Measurements from ENCODE around the gene C16orf96. TPM values are rescaled to one million over a fixed set of nuclear protein-coding genes. Genes with fewer than 3 reads are reported as not detected.

The C16orf96 gene
- total and polyA plus RNA-seq, 2 of the 13 experiments (the other 11 are each of a cell fraction or from before 2014, with no cell fraction given): 0.03 TPM; not detected in 1

GRCh38 chr16:4613636-4614570, 57.8 kb downstream of the C16orf96 start (continued):
- 0 out of 2 replicates have a peak, but pooled peaks have one; percentile 44 for TF ChIP-seq BATF2 (CRISPR knock-in tag; IDR thresholded peaks at IDR 0.05)
- TF ChIP-seq ETV5 (CRISPR knock-in tag; IDR thresholded peaks at IDR 0.05; ENCODE audit: borderline replicate concordance): peak; percentile 14; the same call in 1 of the 2 replicates
- no peak for TF ChIP-seq NR1H2 (CRISPR knock-in tag; IDR thresholded peaks at IDR 0.05; ENCODE audit: borderline replicate concordance, low read depth)
- peak; percentile 87 for TF ChIP-seq ZNF446 (CRISPR knock-in tag; IDR thresholded peaks at IDR 0.05)
- TF ChIP-seq ZNF777 (CRISPR knock-in tag; IDR thresholded peaks at IDR 0.05): 0 out of 2 replicates have a peak, but pooled peaks have one; percentile 6
- TF ChIP-seq MIER3 (CRISPR knock-in tag; IDR thresholded peaks at IDR 0.05; ENCODE audit: borderline replicate concordance): no peak
- TF ChIP-seq YEATS4 (CRISPR knock-in tag; IDR thresholded peaks at IDR 0.05; ENCODE audit: borderline replicate concordance): 0 out of 2 replicates have a peak, but pooled peaks have one; percentile 16
- no peak for TF ChIP-seq ZNF414 (CRISPR knock-in tag; IDR thresholded peaks at IDR 0.05)
- peak; percentile 67; the same call in 1 of the 2 replicates for TF ChIP-seq ZNF563 (CRISPR knock-in tag; IDR thresholded peaks at IDR 0.05)
- TF ChIP-seq ZMYM2 (CRISPR knock-in tag; IDR thresholded peaks at IDR 0.05): no peak
- 0 out of 2 replicates have a peak, but pooled peaks have one; percentile 23 for TF ChIP-seq MTF2 (CRISPR knock-in tag; IDR thresholded peaks at IDR 0.05; ENCODE audit: borderline replicate concordance)
- TF ChIP-seq TEAD3 (CRISPR knock-in tag; optimal IDR thresholded peaks at IDR 0.05; ENCODE audit: borderline replicate concordance): peak; percentile 6
- peak; percentile 61 for TF ChIP-seq HDAC1 (CRISPR knock-in tag; IDR thresholded peaks at IDR 0.05)
- 0 out of 2 replicates have a peak, but pooled peaks have one; percentile 26 for TF ChIP-seq RXRB (CRISPR knock-in tag; IDR thresholded peaks at IDR 0.05; ENCODE audit: borderline replicate concordance)
- 0 out of 2 replicates have a peak, but pooled peaks have one; percentile 45 for TF ChIP-seq ZNF816 (CRISPR knock-in tag; IDR thresholded peaks at IDR 0.05; ENCODE audit: borderline replicate concordance)
- peak; percentile 36; the same call in 1 of the 2 replicates for TF ChIP-seq FOXP4 (CRISPR knock-in tag; IDR thresholded peaks at IDR 0.05)
- TF ChIP-seq ZNF34 (CRISPR knock-in tag; IDR thresholded peaks at IDR 0.05; ENCODE audit: borderline replicate concordance): no peak
- TF ChIP-seq HNF4G (IDR thresholded peaks at IDR 0.05; ENCODE audit: borderline replicate concordance, low read depth, low read length): no peak
- TF ChIP-seq HNF4G (CRISPR knock-in tag; IDR thresholded peaks at IDR 0.05; ENCODE audit: borderline replicate concordance, low read depth): peak; percentile 35; the same call in 1 of the 2 replicates
- TF ChIP-seq HES4 (CRISPR knock-in tag; IDR thresholded peaks at IDR 0.05; ENCODE audit: borderline replicate concordance): peak; percentile 64; the same call in 1 of the 2 replicates
- TF ChIP-seq MXI1 (IDR thresholded peaks at IDR 0.05; ENCODE audit: borderline replicate concordance, low read depth, low read length): peak; percentile 81; the same call in 1 of the 3 replicates
- peak; percentile 74 for TF ChIP-seq MXD1 (CRISPR knock-in tag; IDR thresholded peaks at IDR 0.05)
- TF ChIP-seq ZBTB20 (CRISPR knock-in tag; IDR thresholded peaks at IDR 0.05; ENCODE audit: borderline replicate concordance, low read depth): no peak
- TF ChIP-seq DRAP1 (CRISPR knock-in tag; IDR thresholded peaks at IDR 0.05): no peak

Measured in HepG2 (cell line).